Measurements from ENCODE around the gene TMEM187.

The TMEM187 gene

GRCh38 chrX:153925387-153925738 is 47.2 kb upstream of the TMEM187 start:
- no peaks in the 10 kb centered on the region for H3K9me3 ChIP-seq (ENCODE audit: insufficient read depth, low read length, severe bottlenecking)

GRCh38 chrX:153925739-153926551 is 46.6 kb upstream of the TMEM187 start, which contains the start of gene ARHGAP4:
Gene ARHGAP4, minus strand, starts transcription at chrX:153926264. Its CDS starts 62 bp downstream, at chrX:153926202.
- H3K4me2 ChIP-seq (ENCODE audit: insufficient read depth, low read length) = peak within 1 kb of the TSS; percentile 74
- DNase-seq (peak; percentile 72), ATAC-seq (ENCODE audit: insufficient read depth, low read depth) (peak; percentile 7)
- H2AFZ ChIP-seq (ENCODE audit: low read depth, low read length) = peak within 1 kb of the TSS; percentile 51; the same call in 1 of the 2 replicates
- peak within 1 kb of the TSS; percentile 100 for H3K27ac ChIP-seq (ENCODE audit: low read length)
- H4K20me1 ChIP-seq (ENCODE audit: insufficient read depth, low read length) = peaks cover 27% of the 10 kb centered on the region
- H3K27me3 ChIP-seq (ENCODE audit: insufficient read depth, low read length, poor library complexity) = no peaks in the 10 kb centered on the region
- peak within 1 kb of the TSS; percentile 64 to 85 for H3K4me3 ChIP-seq (ENCODE audit: low read depth in 1 of 2, low read length in 2 of 2)
- peak within 1 kb of the TSS; percentile 99 for H3K9ac ChIP-seq (ENCODE audit: low read depth, low read length)
- peaks cover 71% of the 10 kb centered on the region for H3K4me1 ChIP-seq (ENCODE audit: insufficient read depth, low read length)
- TF ChIP-seq CTCF (IDR thresholded peaks at IDR 0.05; ENCODE audit: borderline replicate concordance, extremely low read depth, low read length, poor library complexity, severe bottlenecking) (no peak), EZH2 (IDR thresholded peaks at IDR 0.05; ENCODE audit: borderline replicate concordance, low read depth, low read length, severe bottlenecking) (no peak)
- peaks cover 75% of the 10 kb centered on the region for H3K79me2 ChIP-seq (ENCODE audit: insufficient read depth, low read length)
- peaks cover 59% of the 10 kb centered on the region for H3K36me3 ChIP-seq (ENCODE audit: insufficient read depth, low read length)
- H3K9me3 ChIP-seq (ENCODE audit: insufficient read depth, low read length, severe bottlenecking) = no peaks in the 10 kb centered on the region

More at GRCh38 chrX:153925387-153925738, 47.2 kb upstream of the TMEM187 start:
- H3K9ac ChIP-seq (ENCODE audit: low read depth, low read length) = peak overlapping the region; percentile 99
- peaks cover 59% of the 10 kb centered on the region for H3K36me3 ChIP-seq (ENCODE audit: insufficient read depth, low read length)
- H3K4me2 ChIP-seq (ENCODE audit: insufficient read depth, low read length) = peak overlapping the region; percentile 74
- H2AFZ ChIP-seq (ENCODE audit: low read depth, low read length) = no peak overlapping the region
- H3K4me1 ChIP-seq (ENCODE audit: insufficient read depth, low read length) = peaks cover 65% of the 10 kb centered on the region
- TF ChIP-seq CTCF (IDR thresholded peaks at IDR 0.05; ENCODE audit: borderline replicate concordance, extremely low read depth, low read length, poor library complexity, severe bottlenecking) (no peak), EZH2 (IDR thresholded peaks at IDR 0.05; ENCODE audit: borderline replicate concordance, low read depth, low read length, severe bottlenecking) (no peak)
- H3K4me3 ChIP-seq (ENCODE audit: low read depth in 1 of 2, low read length in 2 of 2) = peak overlapping the region; percentile 64 to 85
- peaks cover 32% of the 10 kb centered on the region for H4K20me1 ChIP-seq (ENCODE audit: insufficient read depth, low read length)
- DNase-seq (no peak), ATAC-seq (ENCODE audit: insufficient read depth, low read depth) (no peak)
- H3K79me2 ChIP-seq (ENCODE audit: insufficient read depth, low read length) = peaks cover 78% of the 10 kb centered on the region
- no peaks in the 10 kb centered on the region for H3K27me3 ChIP-seq (ENCODE audit: insufficient read depth, low read length, poor library complexity)
- peak overlapping the region; percentile 100 for H3K27ac ChIP-seq (ENCODE audit: low read length)

- H3K27me3 ChIP-seq (ENCODE audit: insufficient read depth, low read length, poor library complexity) = no peaks in the 10 kb centered on the region
- H3K4me1 ChIP-seq (ENCODE audit: insufficient read depth, low read length) = peaks cover 76% of the 10 kb centered on the region
- H3K27ac ChIP-seq (ENCODE audit: low read length) = peak overlapping the region; percentile 100
- peak overlapping the region; percentile 51; the same call in 1 of the 2 replicates for H2AFZ ChIP-seq (ENCODE audit: low read depth, low read length)
- H3K4me3 ChIP-seq (ENCODE audit: low read depth in 1 of 2, low read length in 2 of 2) = peak overlapping the region; percentile 37 to 64; a peak in 3 of 4 replicates
- peaks cover 22% of the 10 kb centered on the region for H4K20me1 ChIP-seq (ENCODE audit: insufficient read depth, low read length)
- H3K79me2 ChIP-seq (ENCODE audit: insufficient read depth, low read length) = peaks cover 74% of the 10 kb centered on the region
- DNase-seq = no peak
- ATAC-seq (ENCODE audit: insufficient read depth, low read depth) = peak; percentile 7; the same call in 2 of the 3 replicates
- peak overlapping the region; percentile 99 for H3K9ac ChIP-seq (ENCODE audit: low read depth, low read length)
- H3K4me2 ChIP-seq (ENCODE audit: insufficient read depth, low read length) = peak overlapping the region; percentile 74
- peaks cover 59% of the 10 kb centered on the region for H3K36me3 ChIP-seq (ENCODE audit: insufficient read depth, low read length)
- no peaks in the 10 kb centered on the region for H3K9me3 ChIP-seq (ENCODE audit: insufficient read depth, low read length, severe bottlenecking)
- TF ChIP-seq CTCF (IDR thresholded peaks at IDR 0.05; ENCODE audit: borderline replicate concordance, extremely low read depth, low read length, poor library complexity, severe bottlenecking) (no peak), EZH2 (IDR thresholded peaks at IDR 0.05; ENCODE audit: borderline replicate concordance, low read depth, low read length, severe bottlenecking) (no peak)
Observed at GRCh38 chrX:153926552-153926857, 46.0 kb upstream of the TMEM187 start.

Data from DND-41 (cell line).